C4-2B (cell line): ENCODE measurements around the gene SAMD7.

Experiments used
- H3K27ac ChIP-seq: fragments of 450-650 bp; 2 replicates; pipeline ENCODE4 v1.5.1; 2017
- CTCF ChIP-seq: fragments of 450-650 bp; conservative IDR thresholded peaks from 2 replicates; pipeline ENCODE4 v1.5.1; 2017; ENCODE audit warnings: mild to moderate bottlenecking
- ZFX ChIP-seq: fragments of 450-650 bp; IDR thresholded peaks from 2 replicates; pipeline ENCODE4 v1.6.1; 2017

SAMD7 gene

GRCh38 chr3:169984292-169984691 lies 72.9 kb downstream of the SAMD7 start:
- TF ChIP-seq CTCF = no peak
- TF ChIP-seq ZFX = no peak
- no peak overlapping the region for H3K27ac ChIP-seq
